ENCODE measurements around the gene ESPN. TPM values are rescaled to one million over a fixed set of nuclear protein-coding genes. Genes with fewer than 3 reads are reported as not detected.

Gene ESPN
- polyA plus RNA-seq, 1 donor, result 12.2 TPM

Other genes with a start within 250 kb of the ESPN start
- gene CHD5, start 244.5 kb upstream of the ESPN start, polyA plus RNA-seq (ENCODE audit: insufficient read length), result 0.28 TPM
- 542 TPM for gene RPL22, start 225.2 kb upstream of the ESPN start, polyA plus RNA-seq (ENCODE audit: insufficient read length)
- gene RNF207, start 218.7 kb upstream of the ESPN start, polyA plus RNA-seq (ENCODE audit: insufficient read length), result 40.6 TPM
- 64.4 TPM for gene ICMT, start 188.8 kb upstream of the ESPN start, polyA plus RNA-seq (ENCODE audit: insufficient read length)
- gene HES3, start 180.6 kb upstream of the ESPN start, polyA plus RNA-seq (ENCODE audit: insufficient read length), result not detected
- 5.8 TPM for gene GPR153, start 163.7 kb upstream of the ESPN start, polyA plus RNA-seq (ENCODE audit: insufficient read length)
- 28.1 TPM for gene ACOT7, start 31.0 kb upstream of the ESPN start, polyA plus RNA-seq (ENCODE audit: insufficient read length)
- gene HES2, start 4.9 kb upstream of the ESPN start, polyA plus RNA-seq (ENCODE audit: insufficient read length), result 0.78 TPM
- 17.4 TPM for gene TNFRSF25, start 41.4 kb downstream of the ESPN start, polyA plus RNA-seq (ENCODE audit: insufficient read length)
- gene PLEKHG5, start 66.9 kb downstream of the ESPN start, polyA plus RNA-seq (ENCODE audit: insufficient read length), result 15.9 TPM
- 28.3 TPM for gene NOL9, start 129.7 kb downstream of the ESPN start, polyA plus RNA-seq (ENCODE audit: insufficient read length)
- gene TAS1R1, start 130.5 kb downstream of the ESPN start, polyA plus RNA-seq (ENCODE audit: insufficient read length), result not detected
- gene ZBTB48, start 155.2 kb downstream of the ESPN start, polyA plus RNA-seq (ENCODE audit: insufficient read length), result 33.7 TPM
- gene KLHL21, start 178.1 kb downstream of the ESPN start, polyA plus RNA-seq (ENCODE audit: insufficient read length), result 13.1 TPM
- 25.0 TPM for gene PHF13, start 189.0 kb downstream of the ESPN start, polyA plus RNA-seq (ENCODE audit: insufficient read length)
- gene THAP3, start 200.1 kb downstream of the ESPN start, polyA plus RNA-seq (ENCODE audit: insufficient read length), result 18.3 TPM

Data from left kidney (tissue), 1 donor.